Astrocyte (in vitro differentiated cells and primary cell): Measurements from ENCODE around the gene LRMDA. TPM values are rescaled to one million over a fixed set of nuclear protein-coding genes. Genes with fewer than 3 reads are reported as not detected.

Experiments
- DNase-seq: peaks from one replicate; pipeline ENCODE4 v3.0.0-alpha.2; 2010; ENCODE audit warnings: low read depth
- FAIRE-seq: peaks from 2 replicates; lab custom pipeline; 2011; peaks lifted over from hg19 to GRCh38; lab: Jason Lieb, UNC
- H2AFZ ChIP-seq: 2 replicates; pipeline ENCODE4 v1.6.0; 2012; ENCODE audit warnings: low read depth, low read length, inconsistent platforms
- H3K27ac ChIP-seq: 2 replicates; pipeline ENCODE4 v1.5.1; 2011; ENCODE audit warnings: low read depth, low read length, inconsistent platforms
- H3K27me3 ChIP-seq: 2 replicates; pipeline ENCODE4 v1.6.0; 2011; ENCODE audit warnings: low read length, inconsistent platforms; ENCODE audit not compliant: insufficient read depth
- H3K36me3 ChIP-seq: 2 replicates; pipeline ENCODE4 v1.5.1; 2011; ENCODE audit warnings: low read length, inconsistent platforms; ENCODE audit not compliant: insufficient read depth
- H3K4me1 ChIP-seq: 2 replicates; pipeline ENCODE4 v1.5.1; 2011; ENCODE audit warnings: low read length, inconsistent platforms; ENCODE audit not compliant: insufficient read depth
- H3K4me2 ChIP-seq: 2 replicates; pipeline ENCODE4 v1.6.0; 2012; ENCODE audit warnings: low read length, inconsistent platforms
- H3K4me3 ChIP-seq: 2 replicates; pipeline ENCODE4 v1.5.1; 2011; ENCODE audit warnings: low read depth, mild to moderate bottlenecking, low read length, inconsistent platforms; ENCODE audit not compliant: insufficient read depth
- H3K79me2 ChIP-seq: 2 replicates; pipeline ENCODE4 v1.6.0; 2012; ENCODE audit warnings: mild to moderate bottlenecking, low read length, inconsistent platforms; ENCODE audit not compliant: insufficient read depth
- H3K9ac ChIP-seq: 2 replicates; pipeline ENCODE4 v1.6.0; 2012; ENCODE audit warnings: mild to moderate bottlenecking, low read length, inconsistent platforms
- H3K9me3 ChIP-seq: 2 replicates; pipeline ENCODE4 v1.5.1; 2012; ENCODE audit warnings: low read depth, mild to moderate bottlenecking, low read length, inconsistent platforms; ENCODE audit not compliant: insufficient read depth
- H4K20me1 ChIP-seq: 2 replicates; pipeline ENCODE4 v1.6.0; 2012; ENCODE audit warnings: low read length, inconsistent platforms; ENCODE audit not compliant: insufficient read depth
- H3K27ac Mint-ChIP-seq: one replicate; pipeline ENCODE4 v1.8.0; 2021; ENCODE audit warnings: mild to moderate bottlenecking, mixed read lengths; ENCODE audit not compliant: unreplicated experiment
- H3K27me3 Mint-ChIP-seq: one replicate; pipeline ENCODE4 v1.8.0; 2021; ENCODE audit warnings: low read depth, mixed read lengths; ENCODE audit not compliant: unreplicated experiment
- H3K36me3 Mint-ChIP-seq: one replicate; pipeline ENCODE4 v1.8.0; 2021; ENCODE audit warnings: low read depth, mixed read lengths; ENCODE audit not compliant: unreplicated experiment
- H3K4me1 Mint-ChIP-seq: one replicate; pipeline ENCODE4 v1.8.0; 2021; ENCODE audit warnings: low read depth, mixed read lengths; ENCODE audit not compliant: unreplicated experiment
- H3K4me3 Mint-ChIP-seq: one replicate; pipeline ENCODE4 v1.8.0; 2021; ENCODE audit warnings: mild to moderate bottlenecking, moderate library complexity, mixed read lengths; ENCODE audit not compliant: unreplicated experiment
- H3K9me3 Mint-ChIP-seq: one replicate; pipeline ENCODE4 v1.8.0; 2021; ENCODE audit warnings: mild to moderate bottlenecking, mixed read lengths; ENCODE audit not compliant: unreplicated experiment
- EZH2 ChIP-seq: IDR thresholded peaks from 2 replicates; pipeline ENCODE4 v1.6.1; 2012; ENCODE audit warnings: mild to moderate bottlenecking, low read length, inconsistent platforms; ENCODE audit not compliant: insufficient read depth
- total RNA-seq: library from RNA; stranded (reverse); gene quantifications from 2 replicates; pipeline ENCODE4 v1.2.1, GENCODE V29; 2021
- TF ChIP-seq, protein P1 (sequence below): IDR thresholded peaks from 2 replicates; pipeline ENCODE4 v1.5.1; 2011; ENCODE audit warnings: low read depth, mild to moderate bottlenecking, inconsistent platforms, low read length, moderate library complexity; ENCODE audit not compliant: insufficient read depth

LRMDA gene
- total RNA-seq, 1 donor from 2014 or later, result 2.7 TPM

DNA sequence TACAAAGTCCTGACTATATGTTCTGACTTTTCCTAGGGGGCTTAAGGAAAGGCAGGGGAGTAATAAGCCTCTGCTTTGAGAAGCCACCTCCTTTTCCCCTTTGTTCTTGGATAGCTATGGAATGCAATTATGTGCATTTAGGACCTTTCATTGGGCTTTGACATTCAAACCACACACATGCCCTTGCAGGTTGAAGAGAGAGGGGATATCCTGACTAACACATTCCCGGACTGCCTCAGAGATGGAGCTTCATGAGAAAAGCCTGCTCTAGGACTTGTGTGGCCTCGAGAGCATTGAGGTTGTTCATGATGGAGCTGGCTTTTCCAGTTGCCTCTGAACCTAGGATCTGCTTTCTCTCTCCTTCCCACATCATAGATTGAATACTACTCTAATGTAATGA lies 694.5 kb downstream of the LRMDA start:
- Histone ChIP-seq H3K9me3 (no peaks in the 10 kb centered on the region), H3K4me2 (no peak overlapping the region), H4K20me1 (no peaks in the 10 kb centered on the region), H3K27me3 (no peaks in the 10 kb centered on the region), H3K36me3 (no peaks in the 10 kb centered on the region), H3K4me3 (no peak overlapping the region), H2AFZ (no peak overlapping the region), H3K9ac (no peak overlapping the region), H3K79me2 (no peaks in the 10 kb centered on the region), H3K27ac (no peak overlapping the region), H3K4me1 (no peaks in the 10 kb centered on the region)
- TF ChIP-seq EZH2, result no peak
- TF ChIP-seq, protein P1, sequence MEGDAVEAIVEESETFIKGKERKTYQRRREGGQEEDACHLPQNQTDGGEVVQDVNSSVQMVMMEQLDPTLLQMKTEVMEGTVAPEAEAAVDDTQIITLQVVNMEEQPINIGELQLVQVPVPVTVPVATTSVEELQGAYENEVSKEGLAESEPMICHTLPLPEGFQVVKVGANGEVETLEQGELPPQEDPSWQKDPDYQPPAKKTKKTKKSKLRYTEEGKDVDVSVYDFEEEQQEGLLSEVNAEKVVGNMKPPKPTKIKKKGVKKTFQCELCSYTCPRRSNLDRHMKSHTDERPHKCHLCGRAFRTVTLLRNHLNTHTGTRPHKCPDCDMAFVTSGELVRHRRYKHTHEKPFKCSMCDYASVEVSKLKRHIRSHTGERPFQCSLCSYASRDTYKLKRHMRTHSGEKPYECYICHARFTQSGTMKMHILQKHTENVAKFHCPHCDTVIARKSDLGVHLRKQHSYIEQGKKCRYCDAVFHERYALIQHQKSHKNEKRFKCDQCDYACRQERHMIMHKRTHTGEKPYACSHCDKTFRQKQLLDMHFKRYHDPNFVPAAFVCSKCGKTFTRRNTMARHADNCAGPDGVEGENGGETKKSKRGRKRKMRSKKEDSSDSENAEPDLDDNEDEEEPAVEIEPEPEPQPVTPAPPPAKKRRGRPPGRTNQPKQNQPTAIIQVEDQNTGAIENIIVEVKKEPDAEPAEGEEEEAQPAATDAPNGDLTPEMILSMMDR, result no peak
- Mint-ChIP-seq H3K36me3 (no peaks in the 10 kb centered on the region), H3K27ac (peak overlapping the region; percentile 43), H3K4me1 (peaks cover 35% of the 10 kb centered on the region), H3K27me3 (peaks cover 8% of the 10 kb centered on the region), H3K9me3 (no peaks in the 10 kb centered on the region), H3K4me3 (no peak overlapping the region)
- peak; percentile 14 for DNase-seq
- no peak for FAIRE-seq

DNA sequence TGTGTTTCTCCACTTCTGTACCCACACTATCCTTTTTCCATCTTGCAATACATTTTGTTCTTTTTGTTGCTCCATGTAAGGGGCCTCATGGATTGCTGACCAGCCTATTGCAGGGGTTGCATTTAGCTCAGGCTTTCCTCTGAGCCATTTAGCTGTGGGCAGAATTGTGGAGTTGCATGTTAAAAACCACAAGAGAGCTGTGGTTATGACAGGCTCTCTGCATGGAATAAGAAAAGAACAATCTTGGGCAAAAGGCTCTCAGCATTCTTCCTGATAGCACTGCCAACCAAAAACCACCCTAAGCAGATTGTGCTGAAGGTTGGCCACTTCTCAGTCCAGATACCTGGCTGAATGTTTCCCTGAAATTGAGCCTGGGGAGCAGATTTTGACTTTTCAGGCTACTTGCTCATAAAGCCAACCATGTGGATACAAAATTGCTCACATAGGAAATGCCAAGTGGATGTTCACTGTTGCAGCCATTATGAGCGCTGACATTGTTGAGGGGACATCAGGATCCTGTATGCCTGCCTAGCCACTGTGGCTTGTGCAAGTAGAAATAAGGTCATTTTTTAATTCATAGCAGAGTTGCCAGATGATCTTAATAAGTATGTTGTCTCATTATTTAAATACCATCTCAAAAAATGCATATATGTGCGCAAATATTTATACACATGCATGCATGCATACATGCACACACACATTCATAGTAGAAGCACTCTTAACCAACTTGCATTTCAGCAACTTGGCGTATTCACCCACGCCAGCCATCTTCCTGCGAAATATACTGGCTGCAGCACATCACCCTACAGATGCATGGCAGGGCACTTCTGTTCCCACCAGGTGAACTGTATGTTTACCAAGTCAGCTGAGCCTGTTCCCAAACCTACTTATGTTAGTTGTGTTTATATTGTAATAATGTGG lies 695.4 kb downstream of the LRMDA start:
- peaks cover 35% of the 10 kb centered on the region for H3K4me1 Mint-ChIP-seq
- Histone ChIP-seq H3K4me2 (no peak overlapping the region), H3K4me1 (no peaks in the 10 kb centered on the region), H3K9ac (no peak overlapping the region), H3K27ac (no peak overlapping the region), H3K27me3 (no peaks in the 10 kb centered on the region), H3K79me2 (no peaks in the 10 kb centered on the region), H4K20me1 (no peaks in the 10 kb centered on the region), H3K9me3 (no peaks in the 10 kb centered on the region), H3K36me3 (no peaks in the 10 kb centered on the region), H3K4me3 (no peak overlapping the region), H2AFZ (no peak overlapping the region)
- H3K27ac Mint-ChIP-seq, result peak overlapping the region; percentile 43
- TF ChIP-seq, protein P1, result no peak
- H3K4me3 Mint-ChIP-seq, result no peak overlapping the region
- H3K36me3 Mint-ChIP-seq, result no peaks in the 10 kb centered on the region
- H3K27me3 Mint-ChIP-seq, result peaks cover 5% of the 10 kb centered on the region
- FAIRE-seq (no peak), DNase-seq (peak; percentile 68)
- H3K9me3 Mint-ChIP-seq, result no peaks in the 10 kb centered on the region
